Mesothelial cell of epicardium (in vitro differentiated cells): ENCODE results near the gene HCRT. TPM values are rescaled to one million over a fixed set of nuclear protein-coding genes. Genes with fewer than 3 reads are reported as not detected.

Experiments
- DNase-seq, 2 experiments: peaks; one replicate each; pipeline ENCODE4 v3.0.0; 2021; ENCODE audit warnings: low spot score in 2 of 2; ENCODE audit not compliant: unreplicated experiment in 2 of 2
- H3K27ac Mint-ChIP-seq: 2 replicates; pipeline ENCODE4 v1.8.0; 2021; ENCODE audit warnings: mixed read lengths
- H3K27me3 Mint-ChIP-seq: 2 replicates; pipeline ENCODE4 v1.8.0; 2021; ENCODE audit warnings: low read depth, mixed read lengths
- H3K36me3 Mint-ChIP-seq: 2 replicates; pipeline ENCODE4 v1.8.0; 2021; ENCODE audit warnings: mixed read lengths
- H3K4me1 Mint-ChIP-seq: 2 replicates; pipeline ENCODE4 v1.8.0; 2021; ENCODE audit warnings: mixed read lengths
- H3K4me3 Mint-ChIP-seq: 2 replicates; pipeline ENCODE4 v1.8.0; 2021; ENCODE audit warnings: mild to moderate bottlenecking, moderate library complexity, mixed read lengths
- H3K9me3 Mint-ChIP-seq: 2 replicates; pipeline ENCODE4 v1.8.0; 2021; ENCODE audit warnings: mixed read lengths
- CTCF ChIP-seq: fragments of 200-600 bp; sonication (generic); IDR thresholded peaks from one replicate; pipeline ENCODE4 v1.5.0; 2021; ENCODE audit warnings: antibody characterized with exemption; ENCODE audit not compliant: unreplicated experiment
- total RNA-seq: library from RNA; stranded (reverse); gene quantifications from 3 replicates; pipeline ENCODE4 v1.2.1, GENCODE V29; 2021

The HCRT gene
- total RNA-seq, result not detected in 3 replicates

- H3K4me1 Mint-ChIP-seq, result peaks cover 9% of the 10 kb centered on the region
- no peaks in the 10 kb centered on the region for H3K9me3 Mint-ChIP-seq
- no peaks in the 10 kb centered on the region for H3K36me3 Mint-ChIP-seq
- H3K4me3 Mint-ChIP-seq, result peak within 1 kb of the TSS; percentile 48
- no peak within 1 kb of the TSS for H3K27ac Mint-ChIP-seq
- peaks cover 66% of the 10 kb centered on the region for H3K27me3 Mint-ChIP-seq
- TF ChIP-seq CTCF, result no peak
- DNase-seq, result no peak
Measured at GRCh38 chr17:42184713-42185620, at the start of gene HCRT. Gene HCRT, minus strand, starts transcription at chr17:42185452. Its CDS starts 87 bp downstream, at chr17:42185365.

GRCh38 chr17:42233994-42234393, 48.7 kb upstream of the HCRT start:
- no peak for DNase-seq
- Mint-ChIP-seq H3K4me1 (no peaks in the 10 kb centered on the region), H3K4me3 (no peak overlapping the region), H3K36me3 (no peaks in the 10 kb centered on the region), H3K27ac (no peak overlapping the region), H3K9me3 (no peaks in the 10 kb centered on the region), H3K27me3 (no peaks in the 10 kb centered on the region)
- no peak for TF ChIP-seq CTCF

- no peaks in the 10 kb centered on the region for H3K9me3 Mint-ChIP-seq
- no peak for DNase-seq
- H3K36me3 Mint-ChIP-seq, result peaks cover 5% of the 10 kb centered on the region
- no peak overlapping the region for H3K27ac Mint-ChIP-seq
- no peak overlapping the region for H3K4me3 Mint-ChIP-seq
- no peak for TF ChIP-seq CTCF
- H3K4me1 Mint-ChIP-seq, result no peaks in the 10 kb centered on the region
- no peaks in the 10 kb centered on the region for H3K27me3 Mint-ChIP-seq
Measured at GRCh38 chr17:42233156-42233555, 47.9 kb upstream of the HCRT start.

- no peaks in the 10 kb centered on the region for H3K9me3 Mint-ChIP-seq
- DNase-seq, result no peak
- H3K27me3 Mint-ChIP-seq, result no peaks in the 10 kb centered on the region
- TF ChIP-seq CTCF, result no peak
- H3K4me1 Mint-ChIP-seq, result no peaks in the 10 kb centered on the region
- no peak overlapping the region for H3K4me3 Mint-ChIP-seq
- H3K27ac Mint-ChIP-seq, result no peak overlapping the region
- H3K36me3 Mint-ChIP-seq, result peaks cover 8% of the 10 kb centered on the region
Measured at GRCh38 chr17:42230225-42230624, 45.0 kb upstream of the HCRT start.

- no peaks in the 10 kb centered on the region for H3K27me3 Mint-ChIP-seq
- H3K27ac Mint-ChIP-seq, result no peak overlapping the region
- no peaks in the 10 kb centered on the region for H3K9me3 Mint-ChIP-seq
- peaks cover 20% of the 10 kb centered on the region for H3K36me3 Mint-ChIP-seq
- no peak for DNase-seq
- TF ChIP-seq CTCF, result no peak
- no peaks in the 10 kb centered on the region for H3K4me1 Mint-ChIP-seq
- no peak overlapping the region for H3K4me3 Mint-ChIP-seq
Measured at GRCh38 chr17:42227849-42228700, 42.8 kb upstream of the HCRT start.
